T-helper 9 cell (primary cell): ENCODE data around the gene NLRP12.
"Not testable (repeated sequence)": the region's sequence is repeated elsewhere in the genome, so short reads cannot be mapped to it uniquely, and the experiment has no call there.

Experiments
- DNase-seq: peaks from one replicate; pipeline ENCODE4 v3.0.0-alpha.2; 2020

The NLRP12 gene

DNA sequence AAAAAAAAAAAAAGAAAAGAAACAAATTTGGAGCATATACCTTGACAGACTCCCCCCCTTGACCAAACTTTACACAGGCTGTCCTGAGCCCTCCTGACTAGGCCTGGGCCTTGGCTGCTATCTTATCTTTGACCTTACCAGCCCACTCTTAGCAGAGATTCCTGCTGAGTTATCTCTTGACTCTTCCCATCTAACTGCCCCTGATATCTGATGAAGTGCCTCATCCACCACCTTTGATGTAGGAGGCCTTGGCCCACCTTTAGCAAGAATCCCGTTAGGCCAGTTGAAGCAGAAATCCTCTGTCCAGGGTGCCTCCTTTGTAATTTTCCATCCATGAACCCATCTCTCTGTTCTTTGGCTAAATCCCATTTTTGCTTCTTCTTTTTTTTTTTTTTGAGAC is 43.6 kb downstream of the NLRP12 start:
- DNase-seq: no peak

DNA sequence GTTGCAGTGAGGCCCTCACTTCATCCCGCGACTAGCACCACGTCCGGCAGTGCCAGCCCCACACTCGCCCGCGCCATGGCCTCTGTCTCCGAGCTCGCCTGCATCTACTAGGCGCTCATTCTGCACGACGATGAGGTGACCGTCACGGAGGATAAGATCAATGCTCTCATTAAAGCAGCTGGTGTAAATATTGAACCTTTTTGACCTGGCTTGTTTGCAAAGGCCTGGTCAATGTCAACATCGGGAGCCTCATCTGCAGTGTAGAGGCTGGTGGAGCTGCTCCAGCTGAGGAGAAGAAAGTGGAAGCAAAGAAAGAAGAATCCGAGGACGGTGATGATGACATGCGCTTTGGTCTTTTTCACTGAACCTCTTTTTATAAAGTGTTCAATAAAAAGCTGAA is 48.6 kb downstream of the NLRP12 start:
- DNase-seq: no peak

DNA sequence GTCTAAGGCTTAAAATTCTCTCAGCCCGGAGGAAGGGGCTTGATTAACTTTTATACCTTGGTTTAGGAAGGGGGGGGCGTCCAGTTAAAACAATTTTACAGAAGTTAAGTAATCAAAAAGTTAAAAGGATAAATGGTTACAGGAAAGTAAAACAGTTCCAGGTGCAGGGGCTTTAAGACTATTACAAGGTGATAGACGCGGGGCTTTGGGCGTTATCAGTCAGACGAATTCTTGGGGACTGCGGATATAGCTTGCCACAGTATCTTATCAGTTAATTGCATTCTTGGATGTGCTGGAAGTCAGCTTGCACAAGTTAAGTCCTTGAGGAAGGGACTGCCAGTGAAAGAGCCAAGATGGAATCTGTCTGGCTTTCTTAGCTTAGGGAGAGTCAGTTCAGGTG is 49.6 kb downstream of the NLRP12 start:
- not testable (repeated sequence) for DNase-seq

DNA sequence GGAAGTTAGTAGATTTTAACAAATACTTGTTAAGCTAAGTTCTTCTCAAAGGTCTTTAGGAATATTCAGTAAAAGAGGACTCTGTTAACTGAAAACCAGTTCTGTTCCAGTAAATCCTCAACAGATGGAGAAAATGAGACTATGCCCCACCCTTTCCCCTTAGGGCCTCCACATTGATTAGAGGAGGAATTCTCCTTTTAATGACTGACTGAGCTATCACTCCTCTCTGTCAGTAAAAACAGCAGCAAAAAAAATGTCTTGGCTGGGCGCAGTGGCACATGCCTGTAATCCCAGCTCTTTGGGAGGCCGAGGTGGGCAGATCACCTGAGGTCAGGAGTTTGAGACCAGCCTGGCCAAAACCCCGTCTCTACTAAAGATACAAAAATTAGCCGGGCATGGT is 50.1 kb downstream of the NLRP12 start:
- no peak for DNase-seq

DNA sequence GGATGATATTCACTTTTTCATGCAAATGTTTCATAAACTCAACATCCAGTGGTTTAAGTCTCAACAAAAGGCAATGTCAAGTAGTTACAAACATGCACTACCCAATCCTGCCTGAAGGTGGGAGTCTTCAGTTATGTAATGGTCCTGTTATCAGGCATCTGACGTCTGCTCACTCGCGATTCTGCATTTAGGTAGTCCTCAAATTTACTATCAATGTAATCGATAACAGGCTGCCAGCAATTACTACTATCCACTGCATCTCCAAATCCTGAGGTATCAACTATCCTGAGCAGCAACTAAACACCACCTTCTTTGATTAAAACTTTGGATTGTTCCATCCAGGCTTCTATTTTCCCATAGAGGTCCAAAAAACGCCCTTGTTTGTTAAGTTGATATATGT is 51.2 kb downstream of the NLRP12 start:
- DNase-seq: peak; percentile 30

DNA sequence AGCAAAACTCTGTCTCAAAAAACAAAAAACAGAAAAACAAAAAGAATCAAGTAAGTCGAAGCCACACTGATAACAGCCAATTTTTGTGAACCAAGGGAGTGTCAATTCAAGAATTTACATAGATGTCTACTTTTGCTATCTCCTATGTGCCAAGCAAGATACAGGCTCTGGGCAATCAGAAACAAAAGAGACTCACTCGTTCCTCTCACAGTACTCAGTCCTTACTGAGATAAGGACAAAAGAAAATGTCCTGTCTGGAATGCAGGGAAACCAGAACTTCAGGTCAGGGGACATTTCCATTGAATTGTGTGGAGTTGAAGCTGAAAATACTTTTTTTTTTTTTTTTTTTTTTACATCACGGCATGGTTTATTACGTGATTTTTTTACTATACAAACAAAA is 53.0 kb downstream of the NLRP12 start:
- DNase-seq: no peak

DNA sequence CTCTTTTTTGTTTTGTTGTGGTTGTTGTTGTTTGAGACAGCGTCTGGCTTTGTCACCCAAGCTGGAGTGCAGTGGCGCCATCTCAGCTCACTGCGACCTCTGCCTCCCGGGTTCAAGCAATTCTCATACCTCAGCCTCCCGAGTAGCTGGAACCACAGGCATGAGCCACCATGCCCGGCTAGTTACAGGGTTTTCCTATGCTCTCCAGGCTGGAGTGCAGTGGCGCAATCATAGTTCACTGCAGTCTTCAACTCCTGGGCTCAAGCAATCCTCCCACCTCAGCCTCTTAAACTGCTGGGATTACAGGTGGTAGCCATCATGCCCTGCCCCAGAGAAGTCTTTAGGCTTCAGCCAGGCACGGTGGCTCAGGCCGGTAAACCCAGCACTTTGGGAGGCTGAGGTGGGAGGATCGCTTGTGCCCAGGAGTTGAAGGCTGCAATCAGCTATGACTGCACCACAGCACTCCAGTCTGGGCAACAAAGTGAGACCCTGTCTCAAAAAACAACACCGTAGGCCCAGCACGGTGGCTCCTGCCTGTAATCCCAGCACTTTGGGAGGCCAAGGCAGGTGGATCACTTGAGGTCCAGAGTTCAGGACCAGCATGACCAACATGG is 54.3 kb downstream of the NLRP12 start:
- not testable (repeated sequence) for DNase-seq

DNA sequence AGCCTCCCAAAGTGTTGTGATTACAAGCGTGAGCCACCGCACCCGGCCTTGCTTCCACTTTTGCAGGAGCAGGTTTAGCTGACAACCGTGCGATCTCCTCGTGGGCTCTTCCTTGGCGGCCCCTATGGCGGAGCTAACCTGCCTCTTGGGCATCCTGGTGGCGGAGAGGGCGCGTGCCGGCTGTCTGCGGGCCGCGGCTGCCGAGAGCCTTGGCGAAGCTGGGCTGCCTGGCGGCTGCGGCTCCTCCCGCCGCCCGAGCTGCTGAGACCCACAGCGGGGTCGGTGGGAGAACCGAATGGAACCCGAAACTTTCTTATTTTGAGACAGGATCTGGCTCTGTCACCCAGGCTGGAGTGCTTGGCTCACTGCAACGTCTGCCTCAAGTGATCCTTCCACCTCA is 55.7 kb downstream of the NLRP12 start:
- no peak for DNase-seq

DNA sequence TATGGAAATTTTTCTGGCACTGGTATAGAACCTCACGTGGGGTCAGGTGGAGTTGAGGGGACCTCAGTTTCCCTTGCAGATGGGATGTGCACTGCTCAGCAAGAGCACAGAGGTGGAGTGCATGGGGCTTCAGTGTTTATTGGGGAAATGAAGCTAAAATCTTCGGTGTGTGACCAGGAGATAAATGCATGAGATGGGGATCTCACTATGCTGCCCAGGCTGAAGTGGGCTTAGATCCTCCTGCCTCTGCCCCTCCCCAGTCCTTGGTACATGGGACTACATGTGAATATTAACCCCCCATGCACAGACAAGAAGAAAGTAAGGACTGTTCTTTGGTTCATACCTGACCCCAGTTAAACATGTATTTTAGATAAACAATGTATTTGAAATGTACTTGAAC is 65.1 kb downstream of the NLRP12 start:
- not testable (repeated sequence) for DNase-seq
